Chondrocyte (in vitro differentiated cells): ENCODE data around the gene DEFB127. TPM values are rescaled to one million over a fixed set of nuclear protein-coding genes. Genes with fewer than 3 reads are reported as not detected.

ENCODE experiments used
- total RNA-seq: library from RNA; stranded (reverse); gene quantifications from 3 replicates; pipeline ENCODE4 v1.2.1, GENCODE V29; 2021

DEFB127 gene
- total RNA-seq, 1 donor from 2014 or later = not detected

Other genes starting within 250 kb of the DEFB127 start
- not detected in 3 replicates for gene DEFB125, start 69.8 kb upstream of the DEFB127 start, total RNA-seq
- gene DEFB126, start 14.9 kb upstream of the DEFB127 start, total RNA-seq = not detected in 3 replicates
- gene DEFB128, start 32.3 kb downstream of the DEFB127 start, total RNA-seq = not detected in 3 replicates
- not detected in 3 replicates for gene DEFB129, start 69.8 kb downstream of the DEFB127 start, total RNA-seq
- not detected in 3 replicates for gene DEFB132, start 100.3 kb downstream of the DEFB127 start, total RNA-seq
- gene C20orf96, start 133.3 kb downstream of the DEFB127 start, total RNA-seq = 10.8 to 12.1 TPM (median 11.1 TPM) in 3 replicates
- 17.2 to 18.6 TPM (median 17.4 TPM) in 3 replicates for gene ZCCHC3, start 140.1 kb downstream of the DEFB127 start, total RNA-seq
- 34.3 to 40.4 TPM (median 39.6 TPM) in 3 replicates for gene SOX12, start 168.1 kb downstream of the DEFB127 start, total RNA-seq
- 72.1 to 77.1 TPM (median 73.2 TPM) in 3 replicates for gene NRSN2, start 189.7 kb downstream of the DEFB127 start, total RNA-seq
- gene TRIB3, start 223.3 kb downstream of the DEFB127 start, total RNA-seq = 7.0 to 141 TPM (median 137 TPM) in 3 replicates